Measurements from ENCODE around the gene SLC28A2.

- TF ChIP-seq U2AF1 (optimal IDR thresholded peaks at IDR 0.05; ENCODE audit: low read depth, low read length) (no peak), ZFX (CRISPR knock-in tag; IDR thresholded peaks at IDR 0.05; ENCODE audit: low read depth) (no peak), JUN (CRISPR knock-in tag; IDR thresholded peaks at IDR 0.05) (no peak), ZNF678 (CRISPR knock-in tag; IDR thresholded peaks at IDR 0.05) (no peak), NR2C2 (CRISPR knock-in tag; IDR thresholded peaks at IDR 0.05; ENCODE audit: borderline replicate concordance) (no peak)
Measured at GRCh38 chr15:45285413-45285812, 33.4 kb downstream of the SLC28A2 start.
